OCI-LY7 (cell line): ENCODE data around the gene GOSR2.

Experiments used
- EZH2phosphoT487 ChIP-seq: fragments of 200-600 bp; sonication (generic); IDR thresholded peaks from 2 replicates; pipeline ENCODE4 v1.6.1; 2018; ENCODE audit warnings: low read depth, borderline replicate concordance, mild to moderate bottlenecking, mixed run types, antibody characterized with exemption, low read length, moderate library complexity, mixed read lengths
- TF ChIP-seq, protein P1 (sequence below): fragments of 200-600 bp; sonication (generic); conservative IDR thresholded peaks from 2 replicates; pipeline ENCODE4 v1.5.1; 2014; ENCODE audit warnings: mild to moderate bottlenecking, antibody characterized with exemption, low read length, moderate library complexity, mixed read lengths

DNA sequence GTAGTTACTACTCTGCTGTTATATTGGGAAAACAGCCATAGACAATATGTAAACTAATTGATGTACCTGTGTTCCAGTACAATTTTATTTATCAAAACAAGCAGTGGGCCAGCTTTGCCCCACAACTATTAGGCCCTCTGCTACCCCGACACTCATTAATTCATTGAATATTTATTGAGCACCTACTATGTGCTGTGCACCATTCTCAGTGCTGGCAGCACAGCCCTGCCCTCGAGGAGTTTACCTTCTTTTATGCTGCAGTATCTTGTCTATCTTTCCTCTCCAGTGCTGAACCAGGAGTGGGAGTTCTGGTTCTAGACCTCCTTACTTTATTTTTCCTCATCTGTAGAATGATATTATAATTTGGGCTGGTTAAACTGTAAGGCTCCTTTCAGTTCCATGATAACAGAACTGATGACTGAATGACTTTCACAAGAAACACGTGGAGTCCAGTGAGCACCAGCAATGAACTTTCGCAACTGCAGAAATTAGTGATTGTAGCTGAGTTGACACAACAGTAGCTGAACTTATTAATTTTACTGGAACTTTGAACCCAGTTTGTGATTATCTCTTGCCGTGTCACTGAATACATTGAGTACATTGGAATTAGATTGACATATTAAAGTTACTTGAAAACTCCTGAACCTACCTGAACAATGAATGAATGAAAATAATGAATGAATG is 2.4 kb downstream of the GOSR2 start:
- TF ChIP-seq, protein P1, sequence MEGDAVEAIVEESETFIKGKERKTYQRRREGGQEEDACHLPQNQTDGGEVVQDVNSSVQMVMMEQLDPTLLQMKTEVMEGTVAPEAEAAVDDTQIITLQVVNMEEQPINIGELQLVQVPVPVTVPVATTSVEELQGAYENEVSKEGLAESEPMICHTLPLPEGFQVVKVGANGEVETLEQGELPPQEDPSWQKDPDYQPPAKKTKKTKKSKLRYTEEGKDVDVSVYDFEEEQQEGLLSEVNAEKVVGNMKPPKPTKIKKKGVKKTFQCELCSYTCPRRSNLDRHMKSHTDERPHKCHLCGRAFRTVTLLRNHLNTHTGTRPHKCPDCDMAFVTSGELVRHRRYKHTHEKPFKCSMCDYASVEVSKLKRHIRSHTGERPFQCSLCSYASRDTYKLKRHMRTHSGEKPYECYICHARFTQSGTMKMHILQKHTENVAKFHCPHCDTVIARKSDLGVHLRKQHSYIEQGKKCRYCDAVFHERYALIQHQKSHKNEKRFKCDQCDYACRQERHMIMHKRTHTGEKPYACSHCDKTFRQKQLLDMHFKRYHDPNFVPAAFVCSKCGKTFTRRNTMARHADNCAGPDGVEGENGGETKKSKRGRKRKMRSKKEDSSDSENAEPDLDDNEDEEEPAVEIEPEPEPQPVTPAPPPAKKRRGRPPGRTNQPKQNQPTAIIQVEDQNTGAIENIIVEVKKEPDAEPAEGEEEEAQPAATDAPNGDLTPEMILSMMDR = no peak
- no peak for TF ChIP-seq EZH2phosphoT487
